Natural killer cell (primary cell): ENCODE data around the gene SWSAP1. TPM values are rescaled to one million over a fixed set of nuclear protein-coding genes. Genes with fewer than 3 reads are reported as not detected.
"Not testable (repeated sequence)": the region's sequence is repeated elsewhere in the genome, so short reads cannot be mapped to it uniquely, and the experiment has no call there.

Experiments
- ATAC-seq, 3 donors: fragments of 150-1000 bp in 2 of 3; fragments of 200-7000 bp in 1 of 3; cut with Tn5 transposase; 1 replicate in 1 of 3; 2 replicates in 2 of 3; pipeline ENCODE4 v1.10.0; 2021; ENCODE audit warnings: mild to moderate bottlenecking in 2 of 3, moderate library complexity in 2 of 3
- DNase-seq, 2 donors: peaks; one replicate each; pipeline versions ENCODE4 v3.0.0 to v3.0.0-alpha.2; 2013 to 2021; ENCODE audit warnings: mixed read lengths in 1 of 2
- H3K27ac ChIP-seq: one replicate; pipeline ENCODE4 v1.5.1; 2013; ENCODE audit warnings: mild to moderate bottlenecking, low read length
- H3K27me3 ChIP-seq: one replicate; pipeline ENCODE4 v1.6.1; 2013; ENCODE audit warnings: low read length; ENCODE audit not compliant: control insufficient read depth, insufficient read depth
- H3K36me3 ChIP-seq: one replicate; pipeline ENCODE4 v1.6.1; 2013; ENCODE audit warnings: low read length; ENCODE audit not compliant: control insufficient read depth, insufficient read depth
- H3K4me1 ChIP-seq: one replicate; pipeline ENCODE4 v1.6.1; 2013; ENCODE audit warnings: low read length; ENCODE audit not compliant: control insufficient read depth, insufficient read depth
- H3K4me3 ChIP-seq: one replicate; pipeline ENCODE4 v1.5.1; 2013; ENCODE audit warnings: low read length
- H3K9me3 ChIP-seq: one replicate; pipeline ENCODE4 v1.6.1; 2013; ENCODE audit warnings: low read length; ENCODE audit not compliant: control insufficient read depth, insufficient read depth
- H3K27ac Mint-ChIP-seq, 2 donors: one replicate each; pipeline ENCODE4 v1.8.0; 2022; ENCODE audit warnings: mild to moderate bottlenecking in 2 of 2, mixed read lengths in 2 of 2, moderate library complexity in 1 of 2
- H3K27me3 Mint-ChIP-seq, 2 donors: one replicate each; pipeline ENCODE4 v1.8.0; 2022; ENCODE audit warnings: low read depth in 2 of 2, mixed read lengths in 2 of 2
- H3K36me3 Mint-ChIP-seq: one replicate; pipeline ENCODE4 v1.8.0; 2022; ENCODE audit warnings: mixed read lengths
- H3K4me1 Mint-ChIP-seq, 2 donors: one replicate each; pipeline ENCODE4 v1.8.0; 2022; ENCODE audit warnings: mixed read lengths in 2 of 2
- H3K4me3 Mint-ChIP-seq: one replicate; pipeline ENCODE4 v1.8.0; 2022; ENCODE audit warnings: mild to moderate bottlenecking, moderate library complexity, mixed read lengths
- H3K9me3 Mint-ChIP-seq, 2 donors: one replicate each; pipeline ENCODE4 v1.8.0; 2022; ENCODE audit warnings: mixed read lengths in 2 of 2
- WGBS: methylation state at CpG from one replicate; pipeline ENCODE4 v1.1.7; 2013; ENCODE audit warnings: missing lambda C conversion rate; ENCODE audit not compliant: insufficient coverage; 5-methylcytosine and 5-hydroxymethylcytosine counted together
- intact Hi-C: fragments of 100-400 bp; cut with micrococcal nuclease; formaldehyde crosslinking; loops from one replicate; pipeline ENCODE4 v1.14.2; 2022
- total RNA-seq, 4 donors: library from RNA; stranded (reverse); fragments of 120-200 nt in 1 of 4; gene quantifications; one replicate each; pipeline versions ENCODE4 v1.2.3 to v1.2.4, GENCODE V29; 2013 to 2022
- TF ChIP-seq, protein P1 (sequence below): fragments of 200-600 bp; IDR thresholded peaks from one replicate; pipeline ENCODE4 v1.8.0; 2022; ENCODE audit warnings: antibody characterized with exemption

The SWSAP1 gene
- total RNA-seq, 3 donors from 2014 or later (not counting 1 experiment from before 2014, with no cell fraction given): 2.1 to 2.9 (median 2.8) TPM

DNA sequence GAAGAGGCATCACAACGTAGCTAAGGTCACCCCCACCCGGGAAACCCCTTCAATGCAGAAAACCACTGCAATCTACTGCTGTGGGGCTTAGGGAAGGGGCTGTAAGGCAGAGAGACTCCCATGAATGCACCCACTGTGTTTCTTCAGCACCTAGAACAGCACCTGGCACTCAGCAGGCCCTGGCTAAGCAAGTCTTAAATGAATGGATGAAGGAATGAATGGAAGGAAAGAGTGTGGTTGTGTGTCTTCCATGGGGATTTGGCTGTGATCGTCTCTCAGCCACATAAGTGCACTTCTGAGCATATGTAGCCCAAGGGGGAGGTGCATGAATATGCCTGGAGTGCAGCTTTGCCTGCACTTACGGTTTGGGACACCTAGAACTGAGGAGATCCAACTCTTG lies 25.3 kb upstream of the SWSAP1 start:
- no peaks in the 10 kb centered on the region for H3K27me3 Mint-ChIP-seq
- TF ChIP-seq, protein P1, sequence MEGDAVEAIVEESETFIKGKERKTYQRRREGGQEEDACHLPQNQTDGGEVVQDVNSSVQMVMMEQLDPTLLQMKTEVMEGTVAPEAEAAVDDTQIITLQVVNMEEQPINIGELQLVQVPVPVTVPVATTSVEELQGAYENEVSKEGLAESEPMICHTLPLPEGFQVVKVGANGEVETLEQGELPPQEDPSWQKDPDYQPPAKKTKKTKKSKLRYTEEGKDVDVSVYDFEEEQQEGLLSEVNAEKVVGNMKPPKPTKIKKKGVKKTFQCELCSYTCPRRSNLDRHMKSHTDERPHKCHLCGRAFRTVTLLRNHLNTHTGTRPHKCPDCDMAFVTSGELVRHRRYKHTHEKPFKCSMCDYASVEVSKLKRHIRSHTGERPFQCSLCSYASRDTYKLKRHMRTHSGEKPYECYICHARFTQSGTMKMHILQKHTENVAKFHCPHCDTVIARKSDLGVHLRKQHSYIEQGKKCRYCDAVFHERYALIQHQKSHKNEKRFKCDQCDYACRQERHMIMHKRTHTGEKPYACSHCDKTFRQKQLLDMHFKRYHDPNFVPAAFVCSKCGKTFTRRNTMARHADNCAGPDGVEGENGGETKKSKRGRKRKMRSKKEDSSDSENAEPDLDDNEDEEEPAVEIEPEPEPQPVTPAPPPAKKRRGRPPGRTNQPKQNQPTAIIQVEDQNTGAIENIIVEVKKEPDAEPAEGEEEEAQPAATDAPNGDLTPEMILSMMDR: no peak
- Histone ChIP-seq H3K27me3 (no peaks in the 10 kb centered on the region), H3K36me3 (no peaks in the 10 kb centered on the region), H3K9me3 (no peaks in the 10 kb centered on the region), H3K4me1 (peaks cover 21% of the 10 kb centered on the region), H3K27ac (no peak overlapping the region), H3K4me3 (no peak overlapping the region)
- peaks cover 18 to 32% of the 10 kb centered on the region in 2 donors for H3K4me1 Mint-ChIP-seq
- no peak for DNase-seq
- ATAC-seq: no peak
- 95% methylated on average over 4 of the region's 4 CpGs for WGBS
- intact Hi-C loops: no loop called here
- H3K9me3 Mint-ChIP-seq: no peaks in the 10 kb centered on the region
- H3K4me3 Mint-ChIP-seq: no peak overlapping the region
- H3K36me3 Mint-ChIP-seq: no peaks in the 10 kb centered on the region
- H3K27ac Mint-ChIP-seq: no peak overlapping the region

DNA sequence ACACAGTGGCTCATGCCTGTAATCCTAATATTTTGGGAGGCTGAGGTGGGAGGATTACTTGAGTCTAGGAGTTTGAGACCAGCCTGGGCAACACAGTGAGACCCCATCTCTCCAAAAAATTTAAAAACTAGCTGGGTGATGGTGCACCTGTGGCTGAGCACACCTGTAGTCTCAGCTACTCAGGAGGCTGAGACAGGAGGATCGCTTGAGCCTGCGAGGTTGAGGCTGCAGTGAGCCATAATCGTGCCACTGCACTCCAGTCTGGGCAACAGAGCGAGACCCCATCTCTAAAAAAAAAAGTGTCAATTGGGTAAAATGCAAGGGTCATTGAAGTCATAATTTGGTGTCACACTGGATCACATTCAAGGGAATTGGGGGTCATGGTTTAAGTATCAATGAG lies 20.4 kb upstream of the SWSAP1 start:
- WGBS: over 99% methylated on average over 4 of the region's 4 CpGs
- not testable (repeated sequence) for ATAC-seq, H3K36me3 Mint-ChIP-seq, H3K27ac ChIP-seq, H3K9me3 Mint-ChIP-seq, H3K36me3 ChIP-seq, H3K9me3 ChIP-seq, H3K27me3 ChIP-seq, H3K27me3 Mint-ChIP-seq, DNase-seq, H3K4me3 ChIP-seq
- Mint-ChIP-seq H3K27ac (peak overlapping the region in 1 of 2 donors; percentile 89), H3K4me1 (peaks cover 12 to 21% of the 10 kb centered on the region in 2 donors), H3K4me3 (peak overlapping the region; percentile 28)
- intact Hi-C loops: loop anchor here (2.0 kb wide), 1 partner anchor 21 kb away; the partner anchor contains the start of gene SWSAP1
- peaks cover 14% of the 10 kb centered on the region for H3K4me1 ChIP-seq

DNA sequence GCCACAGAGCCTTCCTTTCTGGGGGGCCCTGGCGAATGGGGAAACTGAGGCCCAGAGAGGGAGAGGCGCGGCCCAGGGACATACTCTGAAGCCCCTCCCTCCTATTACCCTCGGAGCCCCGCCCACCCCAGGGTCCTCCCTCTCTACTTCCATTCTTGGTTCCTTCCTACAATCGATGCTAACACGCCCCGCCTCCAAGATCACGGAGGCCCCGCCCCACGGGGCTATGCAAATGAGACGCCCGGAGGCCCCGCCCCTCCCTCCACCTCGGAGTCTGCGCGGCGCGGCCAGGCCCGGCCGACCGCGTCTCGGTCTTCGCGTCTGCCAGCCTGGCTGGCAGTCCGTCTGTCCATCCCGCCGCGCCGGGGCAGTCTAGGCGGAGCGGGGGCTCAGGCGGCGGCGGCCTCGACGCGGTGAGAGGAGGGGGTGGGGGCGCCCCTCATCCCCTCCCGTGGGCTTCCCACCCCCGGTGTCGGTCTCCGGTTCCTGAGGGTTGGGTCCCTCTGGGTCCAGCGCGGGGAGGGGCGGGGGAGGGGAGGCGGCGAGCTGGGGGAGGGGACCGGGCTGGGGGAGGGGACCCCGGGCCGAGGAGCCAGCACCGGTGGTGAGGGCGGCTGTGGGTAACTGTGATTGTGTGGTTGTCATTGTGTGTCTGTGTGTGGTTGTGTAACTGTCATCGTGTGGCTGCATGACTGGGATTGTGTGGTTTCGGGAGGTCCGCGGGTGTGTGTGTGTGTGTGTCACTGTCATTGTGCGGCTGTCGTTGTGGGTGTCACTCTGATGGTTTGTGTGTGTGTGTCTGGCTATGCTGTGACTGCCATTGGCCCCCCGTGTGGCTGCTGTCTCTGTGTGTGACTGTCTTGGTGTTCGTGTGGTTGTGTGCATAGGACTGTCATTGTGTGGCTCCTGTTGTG lies 19.0 kb upstream of the SWSAP1 start, which contains the start of gene PLPPR2:
Gene PLPPR2 (plus strand): TSS at position 273 of the 914 bp plus-strand sequence. CDS start 2,242 bp downstream, outside the sequence.
- Histone ChIP-seq H3K27ac (no peak within 1 kb of the TSS), H3K27me3 (no peaks in the 10 kb centered on the region), H3K36me3 (no peaks in the 10 kb centered on the region), H3K4me1 (peaks cover 14% of the 10 kb centered on the region), H3K4me3 (no peak within 1 kb of the TSS), H3K9me3 (no peaks in the 10 kb centered on the region)
- TF ChIP-seq, protein P1: no peak
- peaks cover 12 to 21% of the 10 kb centered on the region in 2 donors for H3K4me1 Mint-ChIP-seq
- no peaks in the 10 kb centered on the region for H3K27me3 Mint-ChIP-seq
- no peaks in the 10 kb centered on the region for H3K9me3 Mint-ChIP-seq
- H3K4me3 Mint-ChIP-seq: peak within 1 kb of the TSS; percentile 80
- DNase-seq (peak; percentile 91 to 92), ATAC-seq (peak; percentile 95 to 97 (median 96))
- WGBS: 4% methylated on average over 60 of the region's 62 CpGs
- intact Hi-C loops: loop anchor here (1.0 to 2.0 kb wide), 2 partner anchors 9 to 19 kb away; partner anchors contain the start of genes CCDC159, SWSAP1 and TMEM205
- no peaks in the 10 kb centered on the region for H3K36me3 Mint-ChIP-seq
- H3K27ac Mint-ChIP-seq: peak within 1 kb of the TSS; percentile 5 to 89

DNA sequence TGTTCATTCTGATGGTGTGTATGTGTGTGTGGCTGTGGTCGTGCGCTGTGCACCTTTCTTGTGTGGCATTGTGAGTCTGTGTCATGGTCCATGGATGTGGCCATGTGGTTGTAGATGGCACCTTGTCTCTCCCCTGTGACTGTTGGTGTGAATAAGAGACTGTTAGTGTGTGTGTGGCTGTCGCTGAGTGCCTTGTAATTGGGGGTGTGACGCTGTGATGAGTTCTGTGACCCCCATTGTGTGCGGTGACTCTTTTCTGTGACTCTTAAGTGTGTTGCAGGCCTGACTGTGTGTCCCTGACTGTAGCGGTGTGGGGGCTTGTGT lies 18.4 kb upstream of the SWSAP1 start:
- H3K4me3 ChIP-seq: no peak overlapping the region
- ATAC-seq (peak in 2 of 3 donors; percentile 26 to 35), DNase-seq (no peak)
- no peaks in the 10 kb centered on the region for H3K27me3 Mint-ChIP-seq
- H3K36me3 Mint-ChIP-seq: no peaks in the 10 kb centered on the region
- H3K9me3 ChIP-seq: no peaks in the 10 kb centered on the region
- peak overlapping the region; percentile 80 for H3K4me3 Mint-ChIP-seq
- TF ChIP-seq, protein P1: no peak
- H3K9me3 Mint-ChIP-seq: no peaks in the 10 kb centered on the region
- 96% methylated on average over 6 of the region's 6 CpGs for WGBS
- peak overlapping the region; percentile 5 to 89 for H3K27ac Mint-ChIP-seq
- H3K4me1 ChIP-seq: peaks cover 14% of the 10 kb centered on the region
- no peaks in the 10 kb centered on the region for H3K36me3 ChIP-seq
- H3K27me3 ChIP-seq: no peaks in the 10 kb centered on the region
- H3K4me1 Mint-ChIP-seq: peaks cover 12 to 21% of the 10 kb centered on the region in 2 donors
- H3K27ac ChIP-seq: no peak overlapping the region
- intact Hi-C loops: no loop called here
